HL-60 (cell line): ENCODE measurements around the gene ZER1.

ENCODE experiments used
- DNase-seq, 2 experiments: peaks; one replicate each; pipeline ENCODE4 v3.0.0-alpha.2; 2010 to 2020; ENCODE audit warnings: low read depth in 1 of 2, low spot score in 1 of 2
- H3K27ac ChIP-seq: fragments of 250-450 bp; sonication (Bioruptor Pico); replicated peaks from 2 replicates; pipeline ENCODE4 v1.5.1; 2020; ENCODE audit warnings: mild to moderate bottlenecking, moderate library complexity
- H3K27me3 ChIP-seq: fragments of 250-450 bp; sonication (Bioruptor Pico); 2 replicates; pipeline ENCODE4 v1.5.1; 2021; ENCODE audit warnings: mild to moderate bottlenecking, moderate library complexity; ENCODE audit not compliant: insufficient read depth, poor library complexity, severe bottlenecking
- H3K4me3 ChIP-seq: replicated peaks from 2 replicates; pipeline ENCODE4 v1.5.1; 2011; ENCODE audit warnings: mild to moderate bottlenecking, control low read depth, low read length; ENCODE audit not compliant: insufficient read depth
- GABPA ChIP-seq: IDR thresholded peaks from 2 replicates; pipeline ENCODE4 v1.6.1; 2012; ENCODE audit warnings: low read depth
- POLR2AphosphoS5 ChIP-seq: IDR thresholded peaks from 2 replicates; pipeline ENCODE4 v1.6.1; 2012; ENCODE audit warnings: low read depth
- SPI1 ChIP-seq: IDR thresholded peaks from 2 replicates; pipeline ENCODE4 v1.6.1; 2012; ENCODE audit warnings: low read depth, mild to moderate bottlenecking, borderline replicate concordance
- TF ChIP-seq, protein P1 (sequence below): IDR thresholded peaks from 2 replicates; pipeline ENCODE4 v1.6.1; 2012; ENCODE audit warnings: low read depth; ENCODE audit not compliant: insufficient replicate concordance
- TF ChIP-seq, protein P2 (sequence below): IDR thresholded peaks from one replicate; pipeline ENCODE4 v1.5.1; 2011; ENCODE audit warnings: low read length, control low read depth, inconsistent platforms; ENCODE audit not compliant: insufficient read depth

Gene ZER1

DNA sequence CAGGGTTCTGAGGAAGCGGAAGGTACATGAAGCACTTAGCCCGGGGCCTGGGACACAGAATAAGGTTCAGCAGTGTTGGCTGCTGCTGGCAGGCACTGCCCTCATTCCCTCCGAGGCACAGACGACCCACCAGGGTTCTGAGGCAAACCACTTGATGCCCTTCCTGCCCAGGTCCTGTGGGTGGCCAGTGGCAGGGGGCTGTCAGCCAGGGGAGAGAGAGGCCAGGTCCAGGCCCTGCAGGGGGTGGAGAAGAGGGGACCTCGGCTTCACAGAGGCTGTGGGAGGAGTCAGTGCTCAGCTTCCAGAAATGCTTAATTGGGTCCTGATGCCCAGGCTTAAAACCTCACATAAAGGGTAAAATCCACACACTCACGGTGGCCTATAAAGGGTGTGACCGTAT lies 43.4 kb downstream of the ZER1 start:
- no peak overlapping the region for H3K4me3 ChIP-seq
- no peak for DNase-seq
- no peaks in the 10 kb centered on the region for H3K27me3 ChIP-seq
- no peak overlapping the region for H3K27ac ChIP-seq
- no peak for TF ChIP-seq SPI1
- no peak for TF ChIP-seq GABPA
- TF ChIP-seq, protein P1, sequence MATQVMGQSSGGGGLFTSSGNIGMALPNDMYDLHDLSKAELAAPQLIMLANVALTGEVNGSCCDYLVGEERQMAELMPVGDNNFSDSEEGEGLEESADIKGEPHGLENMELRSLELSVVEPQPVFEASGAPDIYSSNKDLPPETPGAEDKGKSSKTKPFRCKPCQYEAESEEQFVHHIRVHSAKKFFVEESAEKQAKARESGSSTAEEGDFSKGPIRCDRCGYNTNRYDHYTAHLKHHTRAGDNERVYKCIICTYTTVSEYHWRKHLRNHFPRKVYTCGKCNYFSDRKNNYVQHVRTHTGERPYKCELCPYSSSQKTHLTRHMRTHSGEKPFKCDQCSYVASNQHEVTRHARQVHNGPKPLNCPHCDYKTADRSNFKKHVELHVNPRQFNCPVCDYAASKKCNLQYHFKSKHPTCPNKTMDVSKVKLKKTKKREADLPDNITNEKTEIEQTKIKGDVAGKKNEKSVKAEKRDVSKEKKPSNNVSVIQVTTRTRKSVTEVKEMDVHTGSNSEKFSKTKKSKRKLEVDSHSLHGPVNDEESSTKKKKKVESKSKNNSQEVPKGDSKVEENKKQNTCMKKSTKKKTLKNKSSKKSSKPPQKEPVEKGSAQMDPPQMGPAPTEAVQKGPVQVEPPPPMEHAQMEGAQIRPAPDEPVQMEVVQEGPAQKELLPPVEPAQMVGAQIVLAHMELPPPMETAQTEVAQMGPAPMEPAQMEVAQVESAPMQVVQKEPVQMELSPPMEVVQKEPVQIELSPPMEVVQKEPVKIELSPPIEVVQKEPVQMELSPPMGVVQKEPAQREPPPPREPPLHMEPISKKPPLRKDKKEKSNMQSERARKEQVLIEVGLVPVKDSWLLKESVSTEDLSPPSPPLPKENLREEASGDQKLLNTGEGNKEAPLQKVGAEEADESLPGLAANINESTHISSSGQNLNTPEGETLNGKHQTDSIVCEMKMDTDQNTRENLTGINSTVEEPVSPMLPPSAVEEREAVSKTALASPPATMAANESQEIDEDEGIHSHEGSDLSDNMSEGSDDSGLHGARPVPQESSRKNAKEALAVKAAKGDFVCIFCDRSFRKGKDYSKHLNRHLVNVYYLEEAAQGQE = no peak
- TF ChIP-seq, protein P2, sequence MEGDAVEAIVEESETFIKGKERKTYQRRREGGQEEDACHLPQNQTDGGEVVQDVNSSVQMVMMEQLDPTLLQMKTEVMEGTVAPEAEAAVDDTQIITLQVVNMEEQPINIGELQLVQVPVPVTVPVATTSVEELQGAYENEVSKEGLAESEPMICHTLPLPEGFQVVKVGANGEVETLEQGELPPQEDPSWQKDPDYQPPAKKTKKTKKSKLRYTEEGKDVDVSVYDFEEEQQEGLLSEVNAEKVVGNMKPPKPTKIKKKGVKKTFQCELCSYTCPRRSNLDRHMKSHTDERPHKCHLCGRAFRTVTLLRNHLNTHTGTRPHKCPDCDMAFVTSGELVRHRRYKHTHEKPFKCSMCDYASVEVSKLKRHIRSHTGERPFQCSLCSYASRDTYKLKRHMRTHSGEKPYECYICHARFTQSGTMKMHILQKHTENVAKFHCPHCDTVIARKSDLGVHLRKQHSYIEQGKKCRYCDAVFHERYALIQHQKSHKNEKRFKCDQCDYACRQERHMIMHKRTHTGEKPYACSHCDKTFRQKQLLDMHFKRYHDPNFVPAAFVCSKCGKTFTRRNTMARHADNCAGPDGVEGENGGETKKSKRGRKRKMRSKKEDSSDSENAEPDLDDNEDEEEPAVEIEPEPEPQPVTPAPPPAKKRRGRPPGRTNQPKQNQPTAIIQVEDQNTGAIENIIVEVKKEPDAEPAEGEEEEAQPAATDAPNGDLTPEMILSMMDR = no peak
- no peak for TF ChIP-seq POLR2AphosphoS5

DNA sequence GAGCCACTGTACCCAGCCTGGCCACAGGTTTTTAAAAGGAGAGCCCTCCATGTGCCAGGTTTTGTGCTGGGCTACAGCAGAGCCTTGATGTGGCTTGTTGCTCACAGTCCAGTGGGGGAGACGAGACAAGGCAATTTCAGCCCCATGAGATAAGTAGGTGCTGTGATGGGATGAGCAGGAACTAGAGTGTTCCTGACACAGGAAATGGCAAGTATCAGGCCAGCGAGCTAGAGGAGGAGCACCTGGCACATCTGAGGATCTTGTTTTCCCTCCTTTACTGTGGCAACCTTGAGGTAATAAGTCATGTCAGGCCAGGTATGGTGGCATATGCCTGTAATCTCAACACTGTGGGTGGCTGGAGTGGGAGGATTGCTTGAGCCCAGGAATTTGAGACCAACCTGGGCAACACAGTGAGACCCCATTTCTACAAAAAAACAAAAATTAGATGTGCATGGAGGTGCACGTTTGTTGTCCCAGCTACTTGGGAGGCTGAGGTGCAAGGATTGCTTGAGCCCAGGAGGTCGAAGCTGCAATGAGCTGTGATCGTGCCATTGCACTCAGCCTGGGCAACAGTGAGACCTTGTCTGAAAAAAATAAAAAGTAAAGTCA lies 44.0 kb downstream of the ZER1 start:
- Histone ChIP-seq H3K4me3 (no peak overlapping the region), H3K27ac (no peak overlapping the region), H3K27me3 (no peaks in the 10 kb centered on the region)
- no peak for TF ChIP-seq GABPA
- TF ChIP-seq, protein P2 = no peak
- no peak for TF ChIP-seq POLR2AphosphoS5
- TF ChIP-seq, protein P1 = no peak
- DNase-seq = no peak

DNA sequence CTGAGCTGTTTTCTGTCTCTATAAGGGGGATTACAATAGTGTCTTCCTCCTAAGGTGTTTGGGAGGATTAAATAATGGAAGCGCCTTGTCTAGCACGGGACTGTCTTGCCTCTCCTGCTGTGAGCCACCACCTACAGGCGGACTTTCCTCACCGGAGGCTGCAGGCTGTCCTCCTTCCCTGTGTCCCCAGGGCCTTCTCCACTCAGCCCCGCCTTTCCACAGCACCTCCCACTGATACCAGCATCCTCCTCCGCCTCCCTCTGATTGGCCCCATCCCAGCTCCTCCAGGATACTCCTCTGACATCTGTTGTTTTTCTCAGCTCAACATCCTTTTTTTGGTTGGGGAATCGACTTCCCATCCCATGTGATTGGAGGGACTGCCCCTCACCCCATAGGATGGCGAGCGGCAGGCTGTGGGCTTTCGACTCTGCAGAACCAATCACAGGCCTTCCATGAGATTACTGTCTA lies 46.9 kb downstream of the ZER1 start:
- Histone ChIP-seq H3K4me3 (peak overlapping the region; percentile 63), H3K27me3 (no peaks in the 10 kb centered on the region), H3K27ac (peak overlapping the region; percentile 45)
- TF ChIP-seq POLR2AphosphoS5 (no peak), GABPA (no peak), SPI1 (no peak)
- TF ChIP-seq, protein P1 = no peak
- TF ChIP-seq, protein P2 = no peak
- peak; percentile 66 to 70 for DNase-seq
